Islet of Langerhans (tissue), 1 donor: ENCODE data around the gene WDR54.
"Not testable (repeated sequence)": the region's sequence is repeated elsewhere in the genome, so short reads cannot be mapped to it uniquely, and the experiment has no call there.

Experiments used
- FAIRE-seq: peaks from one replicate; lab custom pipeline; 2011; peaks lifted over from hg19 to GRCh38; lab: Jason Lieb, UNC

The WDR54 gene

DNA sequence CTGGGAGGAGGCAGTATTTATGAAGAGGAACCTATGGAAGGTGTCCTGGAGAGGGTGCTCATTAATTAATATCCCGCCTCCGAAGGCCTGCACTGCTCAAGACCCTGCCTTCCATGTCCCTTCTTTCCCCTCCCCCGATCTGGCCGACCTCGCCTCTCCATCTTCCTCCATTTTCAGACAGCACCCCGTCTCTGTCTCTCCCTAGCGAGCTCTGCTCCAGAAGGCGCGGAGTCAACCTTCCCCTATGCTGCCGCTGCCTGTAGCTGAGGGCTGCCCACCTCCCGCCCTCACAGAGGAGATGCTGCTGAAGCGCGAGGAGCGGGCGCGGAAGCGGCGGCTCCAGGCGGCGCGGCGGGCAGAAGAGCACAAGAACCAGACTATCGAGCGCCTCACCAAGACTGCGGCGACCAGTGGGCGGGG is 35.6 kb downstream of the WDR54 start:
- no peak for FAIRE-seq

GRCh38 chr2:74457549-74458131 is 36.1 kb downstream of the WDR54 start:
- no peak for FAIRE-seq

- peak; percentile 96 for FAIRE-seq
Observed at GRCh38 chr2:74458132-74458937, 36.8 kb downstream of the WDR54 start, which contains the start of gene WBP1. WBP1 (plus strand) TSS chr2:74458438; CDS start chr2:74458603, 165 bp downstream.

- no peak for FAIRE-seq
Observed at GRCh38 chr2:74458938-74459363, 37.4 kb downstream of the WDR54 start.

DNA sequence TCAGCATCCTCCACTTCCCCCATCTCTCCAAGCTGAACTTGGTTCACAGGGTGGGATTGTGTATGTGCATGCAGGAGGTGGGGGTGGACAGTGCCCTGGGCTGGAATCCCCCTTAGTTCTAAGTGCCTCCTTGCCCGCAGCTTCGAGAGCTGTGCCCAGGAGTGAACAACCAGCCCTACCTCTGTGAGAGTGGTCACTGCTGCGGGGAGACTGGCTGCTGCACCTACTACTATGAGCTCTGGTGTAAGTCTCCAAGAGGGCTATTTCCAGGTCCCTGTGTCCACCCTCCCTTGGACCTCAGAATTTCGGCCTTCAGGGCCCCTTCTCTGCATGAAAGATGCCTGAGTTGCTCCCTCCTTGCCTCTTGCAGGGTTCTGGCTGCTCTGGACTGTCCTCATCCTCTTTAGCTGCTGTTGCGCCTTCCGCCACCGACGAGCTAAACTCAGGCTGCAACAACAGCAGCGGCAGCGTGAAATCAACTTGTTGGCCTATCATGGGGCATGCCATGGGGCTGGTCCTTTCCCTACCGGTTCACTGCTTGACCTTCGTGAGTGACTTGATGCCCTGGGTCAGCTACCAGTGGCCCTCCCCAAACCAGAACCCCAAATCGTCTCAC is 38.1 kb downstream of the WDR54 start:
- not testable (repeated sequence) for FAIRE-seq

GRCh38 chr2:74460187-74460586 is 38.7 kb downstream of the WDR54 start:
- not testable (repeated sequence) for FAIRE-seq

DNA sequence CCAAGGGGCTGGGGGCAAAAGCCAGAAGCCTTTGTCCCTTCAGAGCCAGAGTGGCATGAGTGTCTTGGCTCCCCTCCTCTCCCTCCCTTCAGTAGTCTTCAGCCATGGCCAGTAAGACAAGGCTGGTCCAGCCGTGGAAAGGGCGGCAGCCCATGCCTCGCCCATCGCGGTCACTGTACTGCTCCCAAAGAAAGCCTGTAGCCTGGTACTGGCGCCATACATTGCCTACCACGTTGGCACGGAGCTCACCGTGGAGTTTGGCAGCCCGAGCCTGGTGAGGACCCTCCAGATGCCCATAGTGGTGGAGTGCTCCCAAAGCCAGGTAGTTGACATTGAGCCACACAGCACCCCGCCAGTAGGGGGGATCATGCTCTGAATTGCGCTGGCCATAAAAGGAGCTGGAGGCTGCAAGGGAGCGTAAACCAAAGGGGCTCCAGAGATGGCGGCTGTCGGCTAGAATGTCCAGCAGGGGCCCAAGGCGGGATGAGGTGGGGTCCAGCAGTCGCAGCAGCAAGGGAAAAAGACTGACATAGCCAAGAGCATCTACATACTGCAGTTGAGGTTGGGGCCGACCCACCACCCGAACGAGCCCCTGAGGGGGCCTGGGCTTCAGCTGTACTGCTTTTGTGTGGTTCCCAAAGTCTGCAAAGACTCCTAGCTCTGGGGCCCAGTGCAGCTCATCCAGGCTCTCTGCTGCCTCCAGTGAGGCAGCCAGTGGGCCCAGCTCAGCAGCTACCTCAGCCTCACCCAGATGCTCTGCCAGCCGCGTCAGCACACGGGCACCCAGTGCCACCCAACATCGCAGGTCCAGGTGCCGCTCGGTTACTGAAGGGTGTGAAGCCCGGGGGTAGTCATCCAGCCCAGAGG is 39.9 kb downstream of the WDR54 start:
- FAIRE-seq: no peak

GRCh38 chr2:74462054-74462785 is 40.7 kb downstream of the WDR54 start:
- FAIRE-seq: no peak

- no peak for FAIRE-seq
Observed at GRCh38 chr2:74462786-74463105, 41.2 kb downstream of the WDR54 start.

DNA sequence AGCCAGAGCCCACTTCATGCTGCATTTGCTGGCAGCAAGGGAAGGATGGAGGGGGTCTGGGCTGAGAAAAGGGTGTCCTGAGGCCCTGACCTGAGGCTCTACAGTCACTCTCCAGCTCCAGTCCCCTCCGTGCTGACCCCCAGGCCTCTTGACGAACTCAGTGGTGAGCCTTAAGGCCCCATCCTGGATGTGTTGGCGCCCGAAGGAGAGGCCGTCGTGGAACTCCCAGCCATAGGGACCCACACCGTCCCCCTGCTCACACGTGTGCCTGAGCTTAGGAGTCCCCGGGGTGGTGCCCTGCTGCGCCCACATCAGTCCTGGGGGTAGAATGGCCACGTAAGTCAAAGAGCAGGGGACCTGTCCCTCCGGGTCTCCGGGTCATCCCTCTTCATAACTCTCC is 42.9 kb downstream of the WDR54 start:
- no peak for FAIRE-seq

GRCh38 chr2:74470742-74471141 is 49.2 kb downstream of the WDR54 start:
- FAIRE-seq: not testable (repeated sequence)

DNA sequence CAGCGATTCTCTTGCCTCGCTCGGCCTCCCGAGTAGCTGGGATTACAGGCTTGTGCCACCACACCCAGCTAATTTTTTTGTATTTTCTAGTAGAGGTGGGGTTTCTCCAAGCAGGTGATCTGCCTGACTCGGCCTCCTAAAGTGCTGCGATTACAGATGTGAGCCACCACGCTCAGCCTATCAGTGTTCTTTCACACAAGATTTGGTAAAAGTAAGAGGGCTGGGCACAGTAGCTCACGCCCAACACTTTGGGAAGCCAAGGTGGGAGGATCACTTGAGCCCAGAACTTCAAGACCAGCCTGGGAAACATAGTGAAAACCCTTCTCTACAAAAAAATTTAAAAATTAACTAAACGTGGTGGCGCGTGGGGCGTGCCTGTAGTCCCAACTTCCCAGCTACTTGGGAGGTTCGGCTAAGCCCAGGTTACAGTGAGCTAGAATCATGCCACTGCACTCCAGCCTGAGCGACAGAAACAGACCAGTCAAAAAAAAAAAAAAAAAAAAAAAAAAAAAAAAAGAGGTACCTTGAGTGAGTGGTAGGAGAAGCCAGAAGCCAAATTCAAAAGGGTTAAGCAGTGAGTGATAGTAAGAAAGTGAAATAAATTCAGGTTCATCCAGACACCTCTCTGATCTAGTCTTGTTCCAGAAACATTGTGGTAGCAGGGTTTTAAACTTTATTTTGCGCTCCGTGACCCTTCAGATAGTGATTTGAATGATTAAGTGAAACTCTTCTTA is 50.0 kb downstream of the WDR54 start:
- no peak for FAIRE-seq

DNA sequence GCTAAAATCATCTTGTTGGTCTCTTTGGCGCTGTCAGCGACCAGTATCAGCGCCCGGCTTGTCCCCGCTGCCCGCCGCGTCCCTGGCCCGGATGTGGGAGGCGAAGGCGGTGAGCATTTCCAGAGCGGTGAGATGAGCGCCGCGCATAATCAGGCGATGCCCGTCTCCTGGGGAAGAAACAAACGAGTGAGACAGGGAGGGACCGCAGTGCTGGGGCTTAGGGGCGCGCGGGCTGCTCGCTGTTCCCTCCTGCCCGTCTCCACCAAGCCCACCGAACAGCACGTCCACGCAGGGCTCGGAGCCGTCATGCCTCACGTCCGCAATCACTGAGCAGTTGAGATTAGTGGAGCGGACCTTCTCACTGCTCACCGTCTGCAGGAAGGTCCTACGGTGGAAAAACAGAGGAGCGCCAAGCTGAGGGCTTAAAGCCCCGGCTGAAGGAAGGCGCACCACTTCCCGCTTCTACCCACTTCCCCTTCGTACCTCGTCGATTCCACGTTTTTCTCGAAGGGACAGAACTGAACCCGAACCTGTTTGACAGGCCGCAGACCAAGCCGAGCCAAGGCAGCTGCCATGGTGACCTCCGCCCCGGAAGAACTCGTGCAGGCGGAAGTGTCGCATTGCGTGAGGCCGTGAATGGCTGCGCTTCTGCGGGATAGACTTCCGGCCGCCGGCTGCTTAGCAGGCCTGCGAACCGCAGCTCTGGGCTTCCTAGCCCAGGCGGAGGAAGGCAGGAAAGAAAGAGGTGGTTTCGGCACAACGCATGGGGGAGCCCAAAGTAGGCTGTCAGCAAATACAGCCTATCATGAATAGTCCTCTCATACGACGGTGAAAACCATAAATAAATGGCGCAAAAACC is 50.8 kb downstream of the WDR54 start, which contains the start of gene MRPL53:
TSS of gene MRPL53 (minus strand) at position 595 of the 859 bp plus-strand sequence. CDS start at position 575, 20 bp downstream.
- no peak for FAIRE-seq

GRCh38 chr2:74472945-74473258 is 51.4 kb downstream of the WDR54 start:
- no peak for FAIRE-seq

DNA sequence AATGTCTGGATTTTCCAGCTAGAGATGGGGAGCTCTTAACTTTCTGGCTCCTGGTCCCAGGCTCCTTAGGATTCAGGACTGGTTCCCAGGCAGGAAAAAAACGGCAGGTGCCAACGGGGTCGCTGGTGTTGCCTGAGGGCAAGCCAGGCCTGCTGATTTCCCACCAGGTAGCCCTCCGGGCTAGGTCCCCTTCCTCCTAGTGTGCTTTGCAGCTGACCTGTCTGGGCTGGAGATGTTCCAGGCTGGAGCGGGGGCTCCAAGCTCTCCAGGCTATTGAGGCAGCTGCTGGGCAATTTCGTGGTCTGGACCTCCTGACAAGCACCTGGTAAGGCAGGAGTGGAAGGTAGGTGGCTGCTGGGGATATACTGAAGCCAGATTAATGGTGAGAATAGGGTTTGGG is 53.0 kb downstream of the WDR54 start:
- FAIRE-seq: no peak

- FAIRE-seq: no peak
Observed at GRCh38 chr2:74474899-74475298, 53.4 kb downstream of the WDR54 start.
